AG10803 (cell line): ENCODE results near the gene ZNF579.

Experiments
- DNase-seq: peaks from one replicate; pipeline ENCODE4 v3.0.0; 2010; ENCODE audit warnings: low read depth
- H3K4me3 ChIP-seq: 2 replicates; pipeline ENCODE4 v1.5.1; 2011; ENCODE audit warnings: mild to moderate bottlenecking, low read length, control low read depth
- CTCF ChIP-seq: conservative IDR thresholded peaks from 2 replicates; pipeline ENCODE4 v1.5.1; 2011; ENCODE audit warnings: mild to moderate bottlenecking, low read length, control low read depth, inconsistent platforms

Gene ZNF579

GRCh38 chr19:55552206-55552605, 28.4 kb downstream of the ZNF579 start:
- no peak for TF ChIP-seq CTCF
- DNase-seq = no peak
- no peak overlapping the region for H3K4me3 ChIP-seq

GRCh38 chr19:55550321-55550650, 30.4 kb downstream of the ZNF579 start:
- no peak for DNase-seq
- no peak overlapping the region; the same call in 1 of the 2 replicates for H3K4me3 ChIP-seq

GRCh38 chr19:55549500-55550320, 30.9 kb downstream of the ZNF579 start:
- no peak for TF ChIP-seq CTCF
- DNase-seq = peak; percentile 93
- H3K4me3 ChIP-seq = peak overlapping the region; percentile 39

More at GRCh38 chr19:55550321-55550650, 30.4 kb downstream of the ZNF579 start:
- no peak for TF ChIP-seq CTCF

GRCh38 chr19:55546822-55547614, 33.6 kb downstream of the ZNF579 start:
- TF ChIP-seq CTCF = no peak
- peak; percentile 67 for DNase-seq
- no peak overlapping the region for H3K4me3 ChIP-seq

GRCh38 chr19:55546011-55546410, 34.6 kb downstream of the ZNF579 start:
- TF ChIP-seq CTCF = no peak
- no peak for DNase-seq

GRCh38 chr19:55545443-55545842, 35.2 kb downstream of the ZNF579 start, which contains the start of gene SBK3:
TSS of gene SBK3 (minus strand) at chr19:55545543. CDS start at chr19:55545543, 0 bp downstream.
- TF ChIP-seq CTCF = no peak
- DNase-seq = no peak
- H3K4me3 ChIP-seq = no peak within 1 kb of the TSS

More at GRCh38 chr19:55546011-55546410, 34.6 kb downstream of the ZNF579 start:
- no peak overlapping the region for H3K4me3 ChIP-seq
